HT-29 (cell line): Measurements from ENCODE around the gene DRICH1. TPM values are rescaled to one million over a fixed set of nuclear protein-coding genes. Genes with fewer than 3 reads are reported as not detected.
"Not testable (repeated sequence)": the region's sequence is repeated elsewhere in the genome, so short reads cannot be mapped to it uniquely, and the experiment has no call there.

Source experiments
- DNase-seq: peaks from one replicate; pipeline ENCODE4 v3.0.0-alpha.2; 2015; ENCODE audit warnings: low spot score
- total RNA-seq: library from RNA; depleted of rRNA; stranded (reverse); fragments of >200 nt; shearing (Covaris generic); gene quantifications from 2 replicates; pipeline ENCODE4 v1.2.3, GENCODE V29; 2014

DRICH1 gene
- total RNA-seq, 1 experiment from 2014 or later, result not detected

DNA sequence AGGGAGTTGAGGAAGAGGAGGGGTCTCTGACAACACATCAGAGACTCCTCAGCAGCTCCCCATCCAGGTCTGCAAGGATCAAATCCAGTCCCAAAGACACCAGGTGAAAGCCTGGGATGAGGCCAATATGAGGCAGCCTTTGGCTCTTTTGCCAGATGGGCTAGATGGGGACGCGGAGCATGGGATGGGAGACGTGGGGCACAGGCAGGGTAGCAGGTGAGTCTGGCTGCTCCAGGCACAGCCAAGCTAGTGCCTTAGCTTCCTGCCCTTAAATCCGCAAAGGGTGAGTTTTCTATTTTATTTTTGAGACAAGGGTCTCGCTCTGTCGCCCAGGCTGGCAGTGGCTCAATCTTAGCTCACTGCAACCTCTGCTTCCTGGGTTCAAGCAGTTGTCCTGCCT is 19.6 kb upstream of the DRICH1 start:
- DNase-seq, result no peak

DNA sequence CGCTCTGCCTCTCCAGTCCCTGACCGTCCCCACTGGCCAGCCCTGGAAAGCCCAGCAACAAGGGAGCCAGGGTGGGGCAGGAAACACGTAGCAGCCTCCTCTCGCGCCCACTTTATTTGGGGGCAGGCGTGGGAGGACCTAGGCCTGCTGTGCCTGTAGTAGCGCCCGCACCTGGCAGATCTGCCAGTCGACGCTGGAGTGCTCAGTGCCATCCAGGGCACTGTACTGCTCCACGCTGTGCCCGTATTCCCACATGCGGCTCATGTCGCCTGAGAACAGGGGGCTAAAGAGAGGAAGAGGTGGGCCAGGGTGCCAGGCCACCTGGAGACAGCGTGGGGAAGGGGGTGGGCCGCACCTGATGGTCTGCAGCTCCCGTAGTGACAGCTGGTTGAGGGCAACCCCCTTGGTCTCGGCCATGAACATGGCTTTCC is 17.0 kb upstream of the DRICH1 start:
- no peak for DNase-seq

DNA sequence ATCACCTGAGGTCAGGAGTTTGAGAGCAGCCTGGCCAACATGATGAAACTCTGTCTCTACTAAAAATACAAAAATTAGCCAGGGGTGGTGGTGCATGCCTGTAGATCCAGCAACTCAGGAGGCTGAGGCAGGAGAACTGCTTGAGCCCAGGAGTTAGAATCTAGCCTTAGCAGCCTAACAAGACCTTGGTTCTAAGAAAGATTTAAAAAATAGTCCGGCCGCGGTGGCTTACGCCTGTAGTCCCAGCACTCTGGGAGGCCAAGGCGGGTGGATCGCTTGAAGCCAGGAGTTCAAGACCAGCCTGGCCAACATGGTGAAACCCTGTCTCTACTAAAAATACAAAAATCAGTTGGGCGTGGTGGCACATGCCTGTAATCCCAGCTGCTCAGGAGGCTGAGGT is 14.4 kb upstream of the DRICH1 start:
- not testable (repeated sequence) for DNase-seq

DNA sequence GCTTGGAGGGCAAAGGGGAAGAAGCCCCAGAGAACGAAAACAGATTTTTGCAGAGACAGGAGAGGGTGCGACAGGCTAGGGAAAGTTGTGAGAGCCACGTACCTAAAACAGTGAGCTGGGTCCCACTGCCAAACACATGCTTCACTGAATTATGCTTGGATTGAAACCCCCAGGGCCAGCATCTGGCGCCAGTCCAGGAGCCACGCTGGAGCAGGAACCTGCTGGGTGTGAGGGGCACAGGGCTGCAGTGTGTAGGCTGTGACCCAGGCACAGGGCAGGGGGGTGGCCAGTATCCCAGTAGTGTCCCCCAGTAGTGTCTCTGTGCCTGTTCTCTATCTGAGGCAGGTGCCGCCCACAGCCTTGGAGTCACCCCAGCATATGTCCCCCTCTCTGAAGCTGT is 8.1 kb upstream of the DRICH1 start:
- not testable (repeated sequence) for DNase-seq

DNA sequence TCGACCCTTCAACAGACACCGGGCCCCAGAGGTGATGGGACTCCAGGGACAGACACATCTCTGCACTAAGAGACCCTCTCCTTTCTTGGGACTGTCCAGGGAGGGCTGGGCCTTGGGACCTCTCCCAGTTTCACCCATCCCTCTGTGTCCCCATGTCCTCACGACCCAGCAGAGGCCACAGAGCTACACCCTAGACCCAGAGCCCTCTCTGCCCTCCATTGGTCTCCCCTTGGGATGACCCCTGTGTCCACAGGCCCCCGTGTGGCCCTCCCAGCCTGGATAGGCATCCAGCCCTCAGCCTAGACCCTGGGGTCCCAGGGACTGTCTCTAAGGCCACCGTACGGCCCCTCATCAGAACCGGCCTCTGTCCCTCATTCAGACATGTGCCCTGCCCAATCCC is 7.5 kb upstream of the DRICH1 start:
- DNase-seq, result no peak

DNA sequence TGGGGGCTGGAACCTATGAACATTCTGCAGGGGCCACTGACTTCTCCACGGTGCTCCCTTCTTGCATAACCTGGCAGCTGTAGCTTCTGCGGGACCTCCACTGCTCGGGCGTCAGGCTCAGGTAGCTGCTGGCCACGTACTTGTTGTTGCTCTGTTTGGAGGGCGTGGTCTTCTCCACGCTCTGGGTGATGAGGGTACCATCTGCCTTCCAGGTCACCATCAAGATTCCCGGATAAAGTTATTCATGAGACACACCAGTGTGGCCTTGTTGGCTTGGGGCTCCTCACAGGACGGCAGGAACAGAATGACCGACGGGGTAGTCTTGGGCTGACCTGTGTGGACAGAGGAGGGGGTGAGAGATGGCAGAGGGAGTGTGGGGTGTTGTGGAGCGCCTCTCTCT is 6.5 kb upstream of the DRICH1 start:
- DNase-seq, result no peak

DNA sequence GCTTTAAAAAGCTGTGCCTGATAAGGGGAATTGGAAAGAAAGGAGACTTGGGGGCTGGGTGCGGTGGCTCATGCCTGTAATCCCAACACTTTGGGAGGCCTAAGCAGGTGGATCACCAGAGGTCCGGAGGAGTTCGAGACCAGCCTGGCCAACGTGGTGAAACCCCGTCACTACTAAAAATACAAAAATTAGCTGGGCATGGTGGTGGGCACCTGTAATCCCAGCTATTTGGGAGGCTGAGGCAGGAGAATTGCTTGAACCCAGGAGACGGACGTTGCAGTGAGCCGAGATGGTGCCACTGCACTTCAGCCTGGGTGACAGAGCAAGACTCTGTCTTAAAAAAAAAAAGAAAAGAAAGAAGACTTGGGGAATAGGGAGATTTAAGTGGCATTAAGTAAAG is 3.2 kb upstream of the DRICH1 start:
- DNase-seq, result not testable (repeated sequence)

DNA sequence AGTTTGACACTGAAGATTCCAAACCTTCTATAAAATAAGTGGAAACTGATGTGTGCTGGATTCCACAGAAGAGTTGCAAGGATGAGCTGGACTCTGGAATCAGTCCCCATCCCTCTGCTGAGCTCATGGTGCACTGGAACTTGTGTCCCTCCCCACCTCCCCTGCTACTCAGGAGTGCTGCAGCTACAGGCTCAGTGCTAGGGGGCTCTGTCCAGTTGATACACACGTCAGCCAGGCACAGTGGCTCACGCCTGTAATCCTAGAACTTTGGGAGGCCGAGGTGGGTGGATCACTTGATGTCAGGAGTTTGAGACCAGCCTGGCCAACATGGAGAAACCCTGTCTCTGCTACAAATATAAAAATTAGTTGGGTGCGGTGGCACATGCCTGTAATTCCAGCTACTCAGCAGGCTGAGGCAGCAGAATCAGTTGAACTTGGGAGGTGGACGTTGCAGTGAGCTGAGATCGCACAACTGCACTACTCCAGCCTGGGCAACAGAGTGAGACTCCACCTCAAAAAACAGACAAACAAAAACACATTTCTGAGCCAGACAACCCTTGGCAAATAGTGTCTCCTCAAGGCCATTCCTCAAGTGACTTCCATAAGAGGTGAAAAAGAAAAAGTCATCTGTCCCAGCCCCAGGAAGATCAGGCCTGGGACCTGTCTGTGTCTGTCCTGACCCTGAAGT is 3.9 kb downstream of the DRICH1 start:
- DNase-seq, result not testable (repeated sequence)

DNA sequence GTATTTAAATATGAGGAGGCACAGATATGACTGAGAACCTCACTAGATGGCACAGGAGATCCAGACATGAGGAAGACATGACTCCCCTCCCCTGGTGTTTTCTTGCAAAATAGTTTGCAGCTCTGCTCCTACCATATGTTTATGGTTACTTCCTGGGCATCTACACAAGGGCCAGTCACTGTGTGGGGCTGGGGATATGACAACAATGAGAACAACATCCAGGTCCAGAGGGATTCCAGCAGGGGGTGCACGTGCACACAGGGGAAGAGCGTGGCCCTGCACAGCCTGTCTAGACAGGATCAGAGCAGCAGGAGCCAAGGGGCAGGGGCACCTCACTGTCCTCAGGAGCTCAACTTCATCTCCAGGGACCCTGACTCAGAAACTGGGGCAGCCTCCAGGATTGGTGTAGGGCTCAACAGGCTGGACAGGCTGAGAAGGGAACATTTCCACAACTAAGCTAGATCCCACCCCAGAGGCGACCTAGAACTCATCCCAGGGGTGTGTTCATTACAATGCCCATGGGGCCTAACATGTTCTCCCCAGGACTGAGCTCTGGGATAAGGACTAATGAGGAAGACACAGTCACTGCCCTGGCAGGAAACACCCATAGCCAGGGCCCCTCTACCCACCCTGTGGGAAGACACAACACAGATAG is 4.6 kb downstream of the DRICH1 start:
- peak; percentile 41 for DNase-seq

DNA sequence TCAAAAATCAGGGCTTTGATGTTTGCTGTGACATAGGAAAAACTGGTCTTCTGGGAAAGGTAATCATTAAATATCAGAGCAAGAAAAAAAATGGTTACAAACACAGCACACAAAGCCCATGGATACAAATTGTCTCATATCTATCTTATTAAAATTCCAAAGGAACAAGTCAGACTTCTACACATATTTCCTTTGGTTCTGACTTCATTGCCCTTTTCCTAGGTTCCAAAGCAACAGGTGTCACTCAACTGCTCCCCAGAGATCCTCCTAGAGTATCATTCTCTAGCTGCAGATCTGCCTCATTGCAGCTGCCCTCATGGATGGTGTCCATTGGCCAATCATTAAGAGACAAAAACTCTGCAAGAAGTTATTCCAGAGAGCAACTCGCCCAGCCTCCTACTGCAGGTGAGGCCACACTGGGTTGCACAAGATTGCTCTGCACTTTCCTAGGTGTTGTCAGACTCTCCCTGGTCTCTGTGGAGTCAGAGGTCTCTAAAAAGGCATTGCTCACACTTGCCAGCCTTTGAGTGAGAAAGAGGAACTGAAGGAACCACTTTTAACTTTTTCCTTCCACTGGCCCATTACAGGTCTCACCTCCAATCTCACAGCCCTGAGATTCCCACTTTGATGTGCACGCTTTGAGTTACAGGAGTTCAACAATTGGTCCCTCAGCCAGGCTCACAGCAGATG is 5.7 kb downstream of the DRICH1 start:
- DNase-seq, result no peak

DNA sequence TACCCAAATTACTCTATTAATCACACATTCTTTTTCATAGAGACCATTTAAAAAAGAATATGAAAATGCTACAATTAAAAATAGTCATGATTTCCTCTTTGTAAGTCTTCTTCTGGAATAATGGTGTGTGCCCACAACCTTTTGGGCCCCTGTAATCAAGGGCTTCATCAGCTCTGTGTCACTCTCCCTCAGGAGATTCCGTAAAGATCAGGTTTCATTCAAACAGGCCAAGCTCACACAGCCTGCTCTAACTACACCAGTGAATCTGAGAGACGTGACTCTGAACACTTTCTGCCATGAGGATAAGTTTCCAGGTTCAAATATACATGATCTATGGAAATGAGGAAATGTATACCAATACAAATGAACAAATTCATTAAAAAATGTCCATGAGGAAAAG is 9.5 kb downstream of the DRICH1 start:
- DNase-seq, result no peak

DNA sequence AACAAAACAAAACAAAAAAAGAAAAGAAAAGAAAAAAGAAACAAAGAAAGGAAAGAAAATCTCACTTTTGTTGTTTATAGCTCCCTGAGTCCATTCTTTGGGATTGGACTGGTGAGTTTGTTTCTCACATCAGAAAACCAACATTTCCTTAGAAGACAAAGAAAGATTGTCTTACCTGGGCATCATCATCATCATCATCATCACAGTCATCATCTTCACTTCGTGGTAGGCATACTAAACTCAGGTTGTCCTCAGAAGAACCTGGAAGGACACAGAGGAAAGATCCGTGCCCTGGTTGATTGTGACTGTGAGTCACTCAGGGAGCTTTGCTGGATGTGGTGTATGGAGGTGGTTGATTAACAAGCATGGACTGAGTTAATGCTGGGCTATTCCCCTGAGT is 10.2 kb downstream of the DRICH1 start:
- not testable (repeated sequence) for DNase-seq

DNA sequence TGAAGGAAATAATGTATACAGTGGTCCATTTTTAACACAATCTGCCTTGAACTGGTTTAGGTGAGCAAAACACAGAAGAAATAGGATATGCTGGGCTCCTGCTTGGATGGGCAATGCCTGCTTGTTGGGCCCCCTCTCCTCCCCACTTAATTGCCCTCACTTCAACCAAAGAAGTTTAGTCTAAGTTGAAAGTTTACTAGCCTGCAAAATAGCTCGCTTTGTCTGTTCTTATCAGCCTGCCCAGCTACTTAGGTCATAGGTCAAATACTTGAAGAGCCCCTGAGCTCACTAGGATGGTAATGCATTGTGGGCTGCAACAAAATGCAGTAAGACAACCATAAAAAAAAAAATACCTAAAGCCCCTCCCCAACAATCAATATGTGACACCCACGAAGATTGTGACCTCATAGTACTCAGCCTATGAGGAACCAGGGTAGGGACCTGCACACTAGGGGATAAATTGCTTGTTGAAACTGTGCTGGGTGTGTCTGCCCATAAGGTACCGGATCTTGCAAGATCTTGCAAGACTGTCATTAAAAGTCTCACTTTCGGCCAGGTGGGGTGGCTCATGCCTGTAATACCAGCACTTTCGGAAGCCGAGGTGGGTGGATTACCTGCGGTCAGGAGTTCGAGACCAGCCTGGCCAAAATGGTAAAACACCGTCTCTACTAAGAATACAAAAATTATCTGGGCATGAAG is 10.9 kb downstream of the DRICH1 start:
- DNase-seq, result no peak

DNA sequence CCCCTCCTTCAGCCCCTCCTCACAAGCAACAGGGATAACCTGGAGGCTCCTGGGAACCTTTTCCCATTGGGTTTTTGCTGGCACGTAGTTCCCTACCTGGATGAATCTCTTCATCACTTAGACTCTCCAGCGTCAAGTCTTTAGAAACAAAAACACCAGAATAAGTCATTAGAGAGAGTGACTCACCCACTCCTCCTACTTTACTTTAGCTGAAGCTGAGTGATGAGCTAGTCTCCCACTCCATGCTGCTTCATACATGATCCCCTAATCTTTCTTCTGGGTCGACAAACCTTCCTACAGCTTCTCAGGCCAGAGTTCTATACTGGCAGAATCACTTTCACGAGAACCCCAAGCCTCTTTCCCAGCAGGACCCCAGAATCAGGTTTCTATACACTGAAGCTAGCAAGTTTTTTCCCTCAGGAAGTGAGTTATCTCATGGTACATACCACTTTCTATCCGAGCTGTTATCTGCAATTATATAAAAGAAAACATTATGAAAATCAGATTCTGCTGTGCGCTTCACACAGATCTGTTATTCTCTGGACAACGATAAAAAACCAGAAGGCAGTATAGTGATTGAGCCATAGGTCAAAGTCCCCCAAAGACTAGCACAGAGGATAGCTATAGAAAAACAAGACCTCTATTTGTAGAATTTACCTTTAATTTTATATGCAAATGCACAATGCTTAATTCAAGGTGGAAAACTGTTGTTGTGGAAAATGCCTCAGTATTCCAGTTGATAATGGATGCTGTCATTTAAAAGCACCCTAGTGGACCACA is 18.7 kb downstream of the DRICH1 start:
- DNase-seq, result no peak

DNA sequence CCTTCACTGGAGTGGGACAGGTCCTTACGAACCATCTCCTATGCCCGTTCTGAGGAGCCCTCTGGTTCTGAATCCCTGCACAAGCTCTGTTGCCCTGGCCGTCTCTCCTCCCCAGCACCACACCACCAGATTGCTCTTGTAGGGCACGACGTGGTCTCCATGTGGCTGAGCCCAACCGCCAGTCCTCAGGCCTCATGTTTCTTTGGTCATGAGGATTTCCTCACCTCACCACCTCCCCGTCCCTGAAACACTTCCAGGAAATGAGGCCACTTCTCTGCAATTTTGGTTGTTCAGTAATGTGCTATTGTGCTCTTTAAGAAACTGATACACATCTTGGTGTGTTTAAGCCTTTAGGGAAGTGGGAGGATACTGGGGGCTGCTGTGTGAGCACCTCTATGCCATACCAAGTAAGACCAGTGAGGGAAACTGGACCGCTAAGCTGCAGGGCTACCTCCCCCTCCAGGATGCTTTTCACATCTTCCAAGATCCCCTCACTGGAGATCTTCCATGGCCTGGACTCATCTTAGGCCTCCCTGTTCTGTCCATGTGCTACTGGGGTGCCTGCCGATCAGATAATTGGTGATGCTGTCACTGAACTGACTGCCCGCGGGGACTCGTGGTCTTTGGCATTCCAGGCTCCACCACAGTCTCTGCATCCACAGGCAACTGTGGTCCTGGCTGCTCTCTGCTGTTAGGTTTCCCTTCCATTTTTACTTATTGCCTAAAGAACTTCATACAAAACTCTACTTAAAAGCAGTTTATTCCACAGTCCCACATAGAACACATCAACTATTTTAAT is 21.9 kb downstream of the DRICH1 start:
- no peak for DNase-seq

DNA sequence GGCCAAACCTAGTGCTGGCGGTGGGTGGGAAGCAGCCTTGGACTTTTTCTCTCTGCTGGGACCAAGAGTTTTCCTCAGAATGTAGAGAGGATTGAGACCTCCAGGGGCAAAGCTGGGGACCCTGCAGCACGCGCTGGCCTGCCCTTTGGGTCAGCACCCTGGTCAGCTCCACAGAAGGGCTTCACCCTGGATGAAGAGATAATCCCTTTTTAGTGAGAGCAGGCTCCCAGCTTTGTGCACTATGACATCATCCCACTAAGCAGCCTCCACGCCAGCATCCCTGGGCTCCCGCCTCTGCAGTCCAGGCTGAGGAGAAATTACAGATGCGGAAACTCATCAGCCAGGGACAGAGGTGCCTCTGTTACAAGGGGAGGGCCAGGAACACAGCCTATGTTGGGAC is 23.5 kb downstream of the DRICH1 start:
- no peak for DNase-seq

DNA sequence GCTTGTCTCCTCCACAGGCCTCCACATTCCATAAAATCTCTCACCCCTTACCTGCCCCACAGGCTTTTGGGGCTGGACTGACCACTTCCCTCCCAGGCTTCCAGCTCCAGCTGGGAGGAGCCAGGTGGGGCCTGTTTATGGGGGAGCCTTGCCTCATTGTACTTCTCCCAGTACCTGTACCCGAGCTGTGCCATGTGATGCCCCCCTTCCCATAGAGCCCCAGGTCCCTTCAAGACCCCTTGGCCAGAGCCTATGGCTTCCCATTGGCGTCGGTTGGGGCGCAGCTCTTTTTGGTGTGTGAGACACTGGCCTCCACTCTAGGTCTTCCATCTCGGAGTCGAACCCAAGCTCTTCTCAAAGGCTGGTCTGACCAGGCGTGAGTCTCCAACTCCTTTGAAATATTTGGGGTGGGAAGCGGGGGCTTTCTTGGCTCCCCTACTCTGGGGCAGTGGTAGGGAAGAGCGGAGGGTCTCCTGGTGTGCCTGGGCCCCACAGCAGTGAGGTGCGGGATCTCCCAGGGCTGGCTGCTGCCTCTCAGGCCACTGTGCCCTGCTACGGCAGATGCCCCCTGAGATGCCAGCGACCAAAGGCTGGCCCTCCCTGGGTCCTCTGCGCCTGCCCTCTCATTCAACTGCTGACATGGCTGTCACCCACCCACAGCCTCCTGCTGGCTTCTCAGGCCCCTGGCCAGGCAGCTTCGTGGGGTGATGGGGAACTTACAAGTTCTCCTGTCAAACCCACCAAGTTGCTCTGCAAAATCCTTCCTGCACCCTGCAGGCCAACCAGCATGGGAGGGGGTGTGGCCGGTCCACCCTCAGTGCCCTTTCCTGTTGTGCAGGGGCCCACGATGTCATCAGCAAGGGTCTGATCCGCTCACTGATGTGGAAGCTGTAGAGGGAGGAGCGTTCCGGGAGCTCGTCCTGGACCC is 25.7 kb downstream of the DRICH1 start:
- DNase-seq, result no peak

DNA sequence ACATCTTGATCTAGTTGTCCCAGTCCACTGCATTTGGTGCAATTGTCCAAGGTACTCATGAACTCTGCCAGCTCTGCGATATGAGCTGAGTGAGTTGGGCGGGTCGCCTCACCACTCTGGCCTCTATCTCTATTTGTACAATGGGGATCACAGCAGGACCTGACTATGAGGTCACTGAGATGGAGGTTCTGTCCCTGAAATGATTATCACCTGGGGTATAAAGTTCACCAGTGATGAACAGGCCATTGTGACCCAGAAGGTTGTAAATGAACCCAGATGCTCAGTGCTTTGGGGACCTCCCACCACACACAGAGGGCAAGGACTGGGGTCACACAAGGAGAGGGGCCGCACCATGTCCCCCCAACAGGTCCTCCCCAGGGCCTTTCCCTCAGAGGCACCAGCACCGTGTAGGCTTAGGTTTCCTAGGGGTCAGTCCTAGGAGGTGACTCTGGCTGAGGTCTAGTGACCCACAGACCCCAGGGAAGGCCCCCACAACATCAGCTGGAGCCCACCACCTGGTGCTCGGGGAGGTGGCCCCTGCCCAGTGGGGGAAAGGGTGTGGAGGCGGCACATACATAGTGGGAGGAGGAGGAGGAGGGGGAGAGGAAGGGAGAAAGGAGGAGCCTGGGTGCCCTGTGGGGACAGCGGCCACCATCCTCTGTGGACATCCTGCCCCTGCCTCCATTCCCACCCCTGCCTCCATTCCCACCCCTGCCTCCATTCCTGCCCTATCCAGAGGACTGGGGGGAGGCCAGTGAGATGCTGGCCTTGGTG is 27.0 kb downstream of the DRICH1 start:
- DNase-seq, result no peak

DNA sequence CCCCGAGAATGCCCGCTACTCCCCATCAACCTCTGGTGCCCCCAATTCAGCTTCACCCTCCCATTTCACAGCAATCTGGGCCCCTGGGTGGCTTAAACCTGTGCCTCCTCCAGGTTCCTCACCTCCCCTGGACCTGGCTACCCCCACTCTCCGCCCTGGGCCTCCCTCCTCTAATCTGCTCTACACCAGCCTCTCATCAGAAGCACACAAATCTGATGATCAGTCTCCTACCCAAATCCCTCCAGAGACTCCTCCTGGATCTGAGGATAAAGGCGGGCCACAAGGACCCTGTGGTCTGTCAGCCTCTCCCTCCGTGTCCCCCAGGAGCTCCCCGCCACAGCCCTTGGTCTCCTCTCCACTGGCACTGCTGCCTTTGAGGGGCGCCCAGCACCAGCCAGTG is 28.9 kb downstream of the DRICH1 start:
- DNase-seq, result no peak
